Progenitor cell of endocrine pancreas (in vitro differentiated cells): ENCODE measurements around the gene MOV10L1. TPM values are rescaled to one million over a fixed set of nuclear protein-coding genes. Genes with fewer than 3 reads are reported as not detected.
"Not testable (repeated sequence)": the region's sequence is repeated elsewhere in the genome, so short reads cannot be mapped to it uniquely, and the experiment has no call there.

ENCODE experiments used
- DNase-seq: peaks from one replicate; pipeline ENCODE4 v3.0.0; 2021; ENCODE audit warnings: low spot score; ENCODE audit not compliant: unreplicated experiment
- H3K27ac Mint-ChIP-seq: 2 replicates; pipeline ENCODE4 v1.8.0; 2021; ENCODE audit warnings: mild to moderate bottlenecking, moderate library complexity, mixed read lengths
- H3K27me3 Mint-ChIP-seq: 2 replicates; pipeline ENCODE4 v1.8.0; 2021; ENCODE audit warnings: mixed read lengths
- H3K36me3 Mint-ChIP-seq: 2 replicates; pipeline ENCODE4 v1.8.0; 2022; ENCODE audit warnings: mixed read lengths; ENCODE audit not compliant: insufficient read depth
- H3K4me1 Mint-ChIP-seq: 2 replicates; pipeline ENCODE4 v1.8.0; 2021; ENCODE audit warnings: low read depth, mixed read lengths
- H3K4me3 Mint-ChIP-seq: 2 replicates; pipeline ENCODE4 v1.8.0; 2021; ENCODE audit warnings: low read depth, mild to moderate bottlenecking, moderate library complexity, mixed read lengths
- H3K9me3 Mint-ChIP-seq: 2 replicates; pipeline ENCODE4 v1.8.0; 2021; ENCODE audit warnings: low read depth, mixed read lengths
- total RNA-seq: library from RNA; stranded (reverse); gene quantifications from 2 replicates; pipeline ENCODE4 v1.2.1, GENCODE V29; 2021
- TF ChIP-seq, protein P1 (sequence below): fragments of 200-600 bp; sonication (generic); IDR thresholded peaks from one replicate; pipeline ENCODE4 v1.5.0; 2021; ENCODE audit warnings: antibody characterized with exemption, mild to moderate bottlenecking; ENCODE audit not compliant: unreplicated experiment

Gene MOV10L1
- total RNA-seq, 1 donor from 2014 or later, result 0.22 TPM

DNA sequence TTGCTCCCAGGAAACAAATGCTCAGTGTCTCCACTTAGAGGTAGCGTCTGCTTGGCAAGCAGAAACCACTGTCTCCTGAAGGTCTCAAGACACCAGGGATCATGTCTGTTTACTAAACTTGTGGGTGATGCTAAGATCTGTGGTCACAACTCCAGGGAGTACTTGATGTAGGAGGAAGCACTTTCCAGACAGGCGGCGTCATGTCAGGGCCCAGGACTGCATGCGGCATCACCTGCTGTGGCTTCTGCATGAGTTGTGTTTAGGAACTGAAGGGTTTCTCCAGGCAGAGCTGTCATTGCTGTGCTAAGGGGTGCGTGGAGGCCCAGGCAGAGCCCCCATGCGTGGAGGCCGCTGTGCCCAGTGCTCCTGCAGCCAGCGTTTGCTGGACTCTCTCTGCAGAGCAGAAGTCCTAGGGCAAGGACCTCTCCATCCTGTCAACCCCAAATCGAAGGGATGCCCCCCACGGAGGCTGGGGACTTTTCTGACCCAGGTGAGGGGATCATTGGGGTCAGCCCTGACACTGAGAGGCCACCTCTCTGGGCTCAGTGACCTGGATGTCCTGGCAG is 72.7 kb downstream of the MOV10L1 start:
- no peak overlapping the region for H3K4me3 Mint-ChIP-seq
- no peaks in the 10 kb centered on the region for H3K4me1 Mint-ChIP-seq
- TF ChIP-seq, protein P1, sequence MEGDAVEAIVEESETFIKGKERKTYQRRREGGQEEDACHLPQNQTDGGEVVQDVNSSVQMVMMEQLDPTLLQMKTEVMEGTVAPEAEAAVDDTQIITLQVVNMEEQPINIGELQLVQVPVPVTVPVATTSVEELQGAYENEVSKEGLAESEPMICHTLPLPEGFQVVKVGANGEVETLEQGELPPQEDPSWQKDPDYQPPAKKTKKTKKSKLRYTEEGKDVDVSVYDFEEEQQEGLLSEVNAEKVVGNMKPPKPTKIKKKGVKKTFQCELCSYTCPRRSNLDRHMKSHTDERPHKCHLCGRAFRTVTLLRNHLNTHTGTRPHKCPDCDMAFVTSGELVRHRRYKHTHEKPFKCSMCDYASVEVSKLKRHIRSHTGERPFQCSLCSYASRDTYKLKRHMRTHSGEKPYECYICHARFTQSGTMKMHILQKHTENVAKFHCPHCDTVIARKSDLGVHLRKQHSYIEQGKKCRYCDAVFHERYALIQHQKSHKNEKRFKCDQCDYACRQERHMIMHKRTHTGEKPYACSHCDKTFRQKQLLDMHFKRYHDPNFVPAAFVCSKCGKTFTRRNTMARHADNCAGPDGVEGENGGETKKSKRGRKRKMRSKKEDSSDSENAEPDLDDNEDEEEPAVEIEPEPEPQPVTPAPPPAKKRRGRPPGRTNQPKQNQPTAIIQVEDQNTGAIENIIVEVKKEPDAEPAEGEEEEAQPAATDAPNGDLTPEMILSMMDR, result no peak
- no peaks in the 10 kb centered on the region for H3K36me3 Mint-ChIP-seq
- DNase-seq, result no peak
- H3K9me3 Mint-ChIP-seq, result no peaks in the 10 kb centered on the region
- peaks cover 26% of the 10 kb centered on the region for H3K27me3 Mint-ChIP-seq
- no peak overlapping the region for H3K27ac Mint-ChIP-seq

DNA sequence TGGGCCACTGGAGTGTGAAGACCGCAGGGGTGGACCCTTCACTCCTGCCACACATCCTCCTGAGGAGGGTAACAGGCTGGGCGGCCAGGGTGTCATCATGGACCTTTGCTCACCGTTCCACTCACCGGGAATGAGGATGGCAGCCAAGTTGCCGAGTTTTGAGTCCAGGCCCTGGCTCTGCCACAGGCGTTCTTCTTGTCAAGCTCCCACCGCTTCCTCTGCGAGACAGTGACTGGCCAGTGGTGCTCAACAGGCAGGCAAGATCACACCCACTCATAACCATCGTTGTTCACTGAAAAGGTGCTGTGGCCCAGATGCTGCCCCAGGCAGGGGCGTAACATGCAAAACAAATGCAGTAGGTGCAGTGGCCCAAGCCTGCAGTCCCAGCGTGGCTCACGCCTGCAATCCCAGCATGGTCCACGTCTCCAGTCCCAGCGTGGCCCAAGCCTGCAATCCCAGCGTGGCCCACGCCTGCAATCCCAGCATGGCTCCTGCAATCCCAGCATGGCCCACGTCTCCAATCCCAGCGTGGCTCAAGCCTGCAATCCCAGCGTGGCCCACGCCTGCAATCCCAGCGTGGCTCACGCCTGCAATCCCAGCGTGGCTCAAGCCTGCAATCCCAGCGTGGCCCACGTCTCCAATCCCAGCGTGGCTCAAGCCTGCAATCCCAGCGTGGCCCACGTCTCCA is 75.8 kb downstream of the MOV10L1 start:
- Mint-ChIP-seq H3K27me3 (peaks cover 16% of the 10 kb centered on the region), H3K4me3 (no peak overlapping the region), H3K27ac (no peak overlapping the region), H3K36me3 (no peaks in the 10 kb centered on the region), H3K9me3 (no peaks in the 10 kb centered on the region), H3K4me1 (peaks cover 1% of the 10 kb centered on the region)
- DNase-seq, result no peak
- TF ChIP-seq, protein P1, result no peak

DNA sequence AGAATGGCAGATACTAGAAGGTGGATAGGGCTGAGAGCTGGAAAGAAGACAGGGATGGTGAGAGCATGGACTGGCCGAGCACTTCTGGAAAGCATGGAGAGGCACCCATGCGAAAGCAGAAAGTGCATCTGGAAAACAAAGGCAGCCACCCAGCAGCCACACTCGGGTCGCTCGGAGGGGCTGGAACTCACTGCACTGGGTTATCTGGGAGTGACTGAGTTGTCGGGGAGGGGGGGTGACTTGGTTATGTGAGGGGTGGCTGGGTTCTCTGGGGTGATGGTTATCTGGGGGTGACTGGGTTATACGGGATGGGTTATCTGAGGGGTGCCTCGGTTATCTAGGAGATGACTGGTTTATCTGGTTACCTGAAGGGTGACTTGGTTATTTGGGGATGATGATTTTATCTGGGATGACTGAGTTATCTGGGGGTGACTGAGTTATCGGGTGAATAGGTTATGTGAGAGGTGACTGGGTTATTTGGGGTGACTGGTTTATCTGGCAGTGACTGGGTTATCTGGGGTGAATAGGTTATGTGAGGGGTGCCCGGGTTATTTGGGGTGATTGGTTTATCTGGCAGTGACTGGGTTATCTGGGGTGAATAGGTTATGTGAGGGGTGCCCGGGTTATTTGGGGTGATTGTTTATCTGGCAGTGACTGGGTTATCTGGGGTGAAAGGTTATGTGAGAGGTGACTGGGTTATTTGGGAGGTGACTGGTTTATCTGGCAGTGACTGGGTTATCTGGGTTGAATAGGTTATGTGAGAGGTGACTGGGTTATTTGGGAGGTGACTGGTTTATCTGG is 78.1 kb downstream of the MOV10L1 start:
- no peaks in the 10 kb centered on the region for H3K9me3 Mint-ChIP-seq
- no peaks in the 10 kb centered on the region for H3K36me3 Mint-ChIP-seq
- DNase-seq, result no peak
- TF ChIP-seq, protein P1, result no peak
- H3K27me3 Mint-ChIP-seq, result peaks cover 14% of the 10 kb centered on the region
- no peak overlapping the region for H3K4me3 Mint-ChIP-seq
- peak overlapping the region; percentile 38 for H3K27ac Mint-ChIP-seq
- H3K4me1 Mint-ChIP-seq, result peaks cover 4% of the 10 kb centered on the region

DNA sequence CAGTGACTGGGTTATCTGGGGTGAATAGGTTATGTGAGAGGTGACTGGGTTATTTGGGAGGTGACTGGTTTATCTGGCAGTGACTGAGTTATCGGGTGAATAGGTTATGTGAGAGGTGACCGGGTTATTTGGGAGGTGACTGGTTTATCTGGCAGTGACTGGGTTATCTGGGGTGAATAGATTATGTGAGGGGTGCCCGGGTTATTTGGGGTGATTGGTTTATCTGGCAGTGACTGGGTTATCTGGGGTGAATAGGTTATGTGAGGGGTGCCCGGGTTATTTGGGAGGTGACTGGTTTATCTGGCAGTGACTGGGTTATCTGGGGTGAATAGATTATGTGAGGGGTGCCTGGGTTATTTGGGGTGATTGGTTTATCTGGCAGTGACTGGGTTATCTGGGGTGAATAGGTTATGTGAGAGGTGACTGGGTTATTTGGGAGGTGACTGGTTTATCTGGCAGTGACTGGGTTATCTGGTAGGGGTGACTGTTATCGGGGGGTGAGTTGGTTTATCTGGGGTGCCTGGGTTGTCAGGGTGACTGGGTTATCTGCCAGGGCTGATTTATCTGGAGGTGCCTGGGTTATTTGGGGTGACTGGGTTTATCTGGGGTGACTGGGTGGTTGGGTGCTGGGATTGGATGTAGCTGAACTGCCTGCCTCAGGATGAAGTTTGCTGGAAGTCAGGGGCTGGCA is 78.8 kb downstream of the MOV10L1 start:
- Mint-ChIP-seq H3K27me3 (peaks cover 14% of the 10 kb centered on the region), H3K4me3 (peak overlapping the region; percentile 71), H3K27ac (peak overlapping the region; percentile 18)
- not testable (repeated sequence) for DNase-seq, H3K36me3 Mint-ChIP-seq, H3K9me3 Mint-ChIP-seq, H3K4me1 Mint-ChIP-seq

DNA sequence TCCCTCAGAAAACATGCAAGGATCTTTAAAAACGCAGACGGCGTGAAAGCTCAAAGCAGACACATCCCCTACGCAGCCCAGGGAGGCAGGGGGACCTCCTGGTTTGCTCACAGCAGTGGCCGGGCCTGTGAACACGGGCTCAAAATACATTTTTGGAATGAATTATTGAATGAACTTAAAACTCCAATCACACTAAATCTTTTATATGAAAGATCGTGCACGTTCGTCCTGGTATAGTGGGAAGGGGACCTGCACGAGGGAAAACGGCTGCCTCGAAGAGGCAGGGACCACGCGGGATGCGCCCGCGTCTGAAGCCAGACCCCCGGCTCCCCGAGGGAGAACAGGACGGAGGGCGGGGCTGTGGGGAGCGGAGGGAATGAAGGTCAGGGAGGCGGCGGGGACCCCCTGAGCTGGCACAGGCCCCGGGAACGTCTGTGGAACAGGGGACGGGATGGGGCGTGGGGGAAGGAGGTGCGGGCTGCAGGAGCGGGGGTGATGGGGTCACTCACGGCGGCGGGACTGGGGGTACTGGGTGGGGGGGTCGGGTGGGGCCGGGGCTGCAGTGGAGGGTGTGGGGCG is 79.5 kb downstream of the MOV10L1 start:
- TF ChIP-seq, protein P1, result no peak
- Mint-ChIP-seq H3K27ac (peak overlapping the region; percentile 18), H3K27me3 (peaks cover 12% of the 10 kb centered on the region)

More for the DNA sequence above, 79.5 kb downstream of the MOV10L1 start:
- Mint-ChIP-seq H3K4me1 (peaks cover 4% of the 10 kb centered on the region), H3K36me3 (no peaks in the 10 kb centered on the region), H3K4me3 (peak overlapping the region; percentile 71), H3K9me3 (no peaks in the 10 kb centered on the region)
- DNase-seq, result no peak
